GDM1 (cell line): ENCODE results near the gene CDK11A.
"Not testable (repeated sequence)": the region's sequence is repeated elsewhere in the genome, so short reads cannot be mapped to it uniquely, and the experiment has no call there.

ENCODE experiments used
- DNase-seq: peaks from one replicate; lab custom pipeline; 2025; lab: John Stamatoyannopoulos, UW

Gene CDK11A

GRCh38 chr1:1754051-1754815, 30.1 kb upstream of the CDK11A start:
- DNase-seq: no peak

GRCh38 chr1:1753607-1754005, 29.4 kb upstream of the CDK11A start:
- no peak for DNase-seq

- DNase-seq: no peak
Measured at GRCh38 chr1:1752636-1753606, 28.8 kb upstream of the CDK11A start.

GRCh38 chr1:1752190-1752589, 28.0 kb upstream of the CDK11A start:
- DNase-seq: no peak

- DNase-seq: not testable (repeated sequence)
Measured at GRCh38 chr1:1749941-1750340, 25.8 kb upstream of the CDK11A start.

- no peak for DNase-seq
Measured at GRCh38 chr1:1748686-1749321, 24.6 kb upstream of the CDK11A start.

- DNase-seq: not testable (repeated sequence)
Measured at GRCh38 chr1:1746566-1746909, 22.4 kb upstream of the CDK11A start.

GRCh38 chr1:1745651-1746565, 21.8 kb upstream of the CDK11A start:
- peak; percentile 61 for DNase-seq

- DNase-seq: not testable (repeated sequence)
Measured at GRCh38 chr1:1742529-1742928, 18.4 kb upstream of the CDK11A start.

GRCh38 chr1:1741013-1741412, 16.9 kb upstream of the CDK11A start:
- DNase-seq: not testable (repeated sequence)

- DNase-seq: not testable (repeated sequence)
Measured at GRCh38 chr1:1738799-1739337, 14.7 kb upstream of the CDK11A start.

GRCh38 chr1:1737675-1738590, 13.8 kb upstream of the CDK11A start:
- DNase-seq: not testable (repeated sequence)

- DNase-seq: no peak
Measured at GRCh38 chr1:1732381-1732780, 8.2 kb upstream of the CDK11A start.

GRCh38 chr1:1730870-1731269, 6.7 kb upstream of the CDK11A start:
- no peak for DNase-seq

GRCh38 chr1:1730230-1730629, 6.1 kb upstream of the CDK11A start:
- DNase-seq: not testable (repeated sequence)

- DNase-seq: not testable (repeated sequence)
Measured at GRCh38 chr1:1729116-1729816, 5.1 kb upstream of the CDK11A start.

GRCh38 chr1:1728308-1729005, 4.3 kb upstream of the CDK11A start:
- not testable (repeated sequence) for DNase-seq

GRCh38 chr1:1727131-1727651, 3.0 kb upstream of the CDK11A start:
- not testable (repeated sequence) for DNase-seq
